B cell (primary cell): ENCODE data around the gene TFDP3. TPM values are rescaled to one million over a fixed set of nuclear protein-coding genes. Genes with fewer than 3 reads are reported as not detected.

Source experiments
- ATAC-seq: fragments of 200-7000 bp; cut with Tn5 transposase; one replicate; pipeline ENCODE4 v1.10.0; 2021; ENCODE audit warnings: low read depth, mild to moderate bottlenecking, moderate number of reproducible peaks, moderate library complexity
- CTCF ChIA-PET: fragments of 350-600 bp; sonication (Branson Sonifier 250); formaldehyde crosslinking; loops from one replicate; lab custom pipeline; 2021; ENCODE audit warnings: antibody characterized with exemption, inconsistent platforms; lab: Charles Lee
- POLR2A ChIA-PET: fragments of 350-600 bp; sonication (Branson Sonifier 250); formaldehyde crosslinking; loops from one replicate; lab custom pipeline; 2021; ENCODE audit warnings: antibody characterized with exemption; lab: Charles Lee
- DNase-seq: peaks from one replicate; pipeline ENCODE4 v3.0.0; 2013
- H2AFZ ChIP-seq: 2 replicates; pipeline ENCODE4 v1.6.1; 2012; ENCODE audit warnings: mild to moderate bottlenecking, low read depth, low read length; ENCODE audit not compliant: insufficient read depth, poor library complexity, severe bottlenecking
- H3K27ac ChIP-seq, 2 donors: 1 replicate in 1 of 2; 2 replicates in 1 of 2; pipeline ENCODE4 v1.5.1; 2012 to 2013; ENCODE audit warnings: low read length in 2 of 2, mild to moderate bottlenecking in 2 of 2, moderate library complexity in 1 of 2
- H3K27me3 ChIP-seq, 4 experiments: fragments of 200-600 bp in 1 of 4; sonication (generic) in 1 of 4; replicated peaks in 1 of 4; 1 replicate in 2 of 4; 2 replicates in 2 of 4; pipeline versions ENCODE4 v1.6.1 to v1.7.0; 2013 to 2016; ENCODE audit warnings: low read length in 3 of 4, mild to moderate bottlenecking in 2 of 4, mixed read lengths in 1 of 4, moderate library complexity in 1 of 4; ENCODE audit not compliant: insufficient read depth in 4 of 4, control insufficient read depth in 3 of 4; ENCODE audit errors: control extremely low read depth in 1 of 4
- H3K36me3 ChIP-seq, 2 experiments: replicated peaks in 1 of 2; 1 replicate in 1 of 2; 2 replicates in 1 of 2; pipeline versions ENCODE4 v1.6.1 to v1.7.1; 2013; ENCODE audit warnings: low read length in 1 of 2; ENCODE audit not compliant: insufficient read depth in 2 of 2, control insufficient read depth in 1 of 2; ENCODE audit errors: control extremely low read depth in 1 of 2, extremely low read depth in 1 of 2
- H3K4me1 ChIP-seq, 2 donors: fragments of 200-600 bp in 1 of 2; sonication (generic) in 1 of 2; 1 replicate in 1 of 2; 2 replicates in 1 of 2; pipeline versions ENCODE4 v1.5.1 to v1.6.1; 2013 to 2017; ENCODE audit warnings: low read length in 2 of 2; ENCODE audit not compliant: control insufficient read depth in 2 of 2, insufficient read depth in 2 of 2
- H3K4me2 ChIP-seq: replicated peaks from 2 replicates; pipeline ENCODE3; 2012; ENCODE audit warnings: mild to moderate bottlenecking, low read depth, low read length; ENCODE audit not compliant: poor library complexity, severe bottlenecking
- H3K4me3 ChIP-seq, 5 experiments: fragments of 200-600 bp in 1 of 5; sonication (generic) in 1 of 5; 1 replicate in 3 of 5; 2 replicates in 2 of 5; pipeline versions ENCODE4 v1.5.1 to v1.7.0; 2011 to 2016; ENCODE audit warnings: low read length in 4 of 5, mild to moderate bottlenecking in 4 of 5, low read depth in 2 of 5, control low read depth in 1 of 5, moderate library complexity in 1 of 5; ENCODE audit not compliant: insufficient read depth in 1 of 5; ENCODE audit errors: control extremely low read depth in 1 of 5, extremely low read depth in 1 of 5
- H3K79me2 ChIP-seq: fragments of 200-600 bp; sonication (generic); one replicate; pipeline ENCODE4 v1.6.0; 2016; ENCODE audit warnings: low read length; ENCODE audit not compliant: control insufficient read depth, insufficient read depth
- H3K9ac ChIP-seq: fragments of 200-600 bp; sonication (generic); 2 replicates; pipeline ENCODE4 v1.6.1; 2017; ENCODE audit warnings: mild to moderate bottlenecking, low read length, moderate library complexity
- H3K9me3 ChIP-seq, 3 donors: one replicate each; pipeline versions ENCODE4 v1.6.1 to v1.7.1; 2013; ENCODE audit warnings: low read length in 2 of 3; ENCODE audit not compliant: control insufficient read depth in 2 of 3, insufficient read depth in 1 of 3; ENCODE audit errors: control extremely low read depth in 1 of 3
- H4K20me1 ChIP-seq: 2 replicates; pipeline ENCODE4 v1.6.0; 2012; ENCODE audit warnings: mild to moderate bottlenecking, low read length; ENCODE audit not compliant: insufficient read depth, control insufficient read depth, poor library complexity, severe bottlenecking
- H3K27ac Mint-ChIP-seq: one replicate; pipeline ENCODE4 v1.8.0; 2021; ENCODE audit warnings: mixed read lengths
- H3K27me3 Mint-ChIP-seq: one replicate; pipeline ENCODE4 v1.8.0; 2021; ENCODE audit warnings: mixed read lengths
- H3K4me1 Mint-ChIP-seq: one replicate; pipeline ENCODE4 v1.8.0; 2021; ENCODE audit warnings: mixed read lengths
- H3K4me3 Mint-ChIP-seq: one replicate; pipeline ENCODE4 v1.8.0; 2021; ENCODE audit warnings: mixed read lengths
- H3K9me3 Mint-ChIP-seq: one replicate; pipeline ENCODE4 v1.8.0; 2022; ENCODE audit warnings: mixed read lengths; ENCODE audit not compliant: insufficient read depth
- EZH2 ChIP-seq: IDR thresholded peaks from 2 replicates; pipeline ENCODE4 v1.6.1; 2012; ENCODE audit warnings: borderline replicate concordance, low read depth, mild to moderate bottlenecking, moderate library complexity, low read length; ENCODE audit not compliant: insufficient read depth, poor library complexity, severe bottlenecking
- WGBS: methylation state at CpG from one replicate; pipeline ENCODE4 v1.1.5; 2013; ENCODE audit warnings: missing lambda C conversion rate; ENCODE audit not compliant: insufficient coverage; 5-methylcytosine and 5-hydroxymethylcytosine counted together
- intact Hi-C: fragments of 100-400 bp; cut with micrococcal nuclease; formaldehyde crosslinking; loops from one replicate; pipeline ENCODE4 v1.10.0; 2022
- polyA plus RNA-seq: library from polyadenylated mRNA; depleted of rRNA; stranded (reverse); fragments of >200 nt; gene quantifications from 2 replicates; pipeline ENCODE4 v1.2.3, GENCODE V29; 2012
- total RNA-seq, 2 donors: library from RNA; stranded (reverse); fragments of 120-200 nt in 1 of 2; gene quantifications; 1 replicate in 1 of 2; 2 replicates in 1 of 2; pipeline versions ENCODE4 v1.2.3 to v1.2.4, GENCODE V29; 2013 to 2022
- TF ChIP-seq, protein P1 (sequence below): fragments of 200-600 bp; IDR thresholded peaks from one replicate; pipeline ENCODE4 v1.8.0; 2022; ENCODE audit warnings: antibody characterized with exemption, mild to moderate bottlenecking

TFDP3 gene
- total and polyA plus RNA-seq, 2 donors (not counting 1 experiment from before 2014, with no cell fraction given): not detected

GRCh38 chrX:133185119-133185518 is 33.0 kb downstream of the TFDP3 start:
- TF ChIP-seq EZH2: no peak
- TF ChIP-seq, protein P1, sequence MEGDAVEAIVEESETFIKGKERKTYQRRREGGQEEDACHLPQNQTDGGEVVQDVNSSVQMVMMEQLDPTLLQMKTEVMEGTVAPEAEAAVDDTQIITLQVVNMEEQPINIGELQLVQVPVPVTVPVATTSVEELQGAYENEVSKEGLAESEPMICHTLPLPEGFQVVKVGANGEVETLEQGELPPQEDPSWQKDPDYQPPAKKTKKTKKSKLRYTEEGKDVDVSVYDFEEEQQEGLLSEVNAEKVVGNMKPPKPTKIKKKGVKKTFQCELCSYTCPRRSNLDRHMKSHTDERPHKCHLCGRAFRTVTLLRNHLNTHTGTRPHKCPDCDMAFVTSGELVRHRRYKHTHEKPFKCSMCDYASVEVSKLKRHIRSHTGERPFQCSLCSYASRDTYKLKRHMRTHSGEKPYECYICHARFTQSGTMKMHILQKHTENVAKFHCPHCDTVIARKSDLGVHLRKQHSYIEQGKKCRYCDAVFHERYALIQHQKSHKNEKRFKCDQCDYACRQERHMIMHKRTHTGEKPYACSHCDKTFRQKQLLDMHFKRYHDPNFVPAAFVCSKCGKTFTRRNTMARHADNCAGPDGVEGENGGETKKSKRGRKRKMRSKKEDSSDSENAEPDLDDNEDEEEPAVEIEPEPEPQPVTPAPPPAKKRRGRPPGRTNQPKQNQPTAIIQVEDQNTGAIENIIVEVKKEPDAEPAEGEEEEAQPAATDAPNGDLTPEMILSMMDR: no peak
- ChIA-PET CTCF (no interaction called here), POLR2A (no interaction called here)
- Histone ChIP-seq H3K79me2 (no peaks in the 10 kb centered on the region), H3K9ac (no peak overlapping the region), H3K4me1 (no peaks in the 10 kb centered on the region), H3K9me3 (no peaks in the 10 kb centered on the region), H3K36me3 (no peaks in the 10 kb centered on the region), H3K27me3 (no peaks in the 10 kb centered on the region), H3K4me2 (no peak overlapping the region), H2AFZ (no peak overlapping the region), H3K27ac (no peak overlapping the region), H3K4me3 (no peak overlapping the region), H4K20me1 (no peaks in the 10 kb centered on the region)
- H3K4me1 Mint-ChIP-seq: no peaks in the 10 kb centered on the region
- H3K4me3 Mint-ChIP-seq: no peak overlapping the region
- H3K9me3 Mint-ChIP-seq: no peaks in the 10 kb centered on the region
- DNase-seq: no peak
- intact Hi-C loops: no loop called here
- H3K27ac Mint-ChIP-seq: no peak overlapping the region
- ATAC-seq: no peak
- WGBS: no CpG with 5 or more reads among the region's 4 CpGs
- H3K27me3 Mint-ChIP-seq: no peaks in the 10 kb centered on the region

- Histone ChIP-seq H3K9ac (no peak overlapping the region), H2AFZ (no peak overlapping the region), H3K9me3 (no peaks in the 10 kb centered on the region), H3K27ac (no peak overlapping the region), H3K4me3 (no peak overlapping the region), H3K79me2 (no peaks in the 10 kb centered on the region), H3K36me3 (no peaks in the 10 kb centered on the region), H3K27me3 (no peaks in the 10 kb centered on the region), H4K20me1 (no peaks in the 10 kb centered on the region), H3K4me2 (no peak overlapping the region), H3K4me1 (no peaks in the 10 kb centered on the region)
- intact Hi-C loops: no loop called here
- TF ChIP-seq EZH2: no peak
- TF ChIP-seq, protein P1: no peak
- WGBS: no CpG with 5 or more reads among the region's 2 CpGs
- CTCF ChIA-PET: no interaction called here
- Mint-ChIP-seq H3K9me3 (no peaks in the 10 kb centered on the region), H3K4me1 (no peaks in the 10 kb centered on the region), H3K27ac (no peak overlapping the region), H3K4me3 (no peak overlapping the region), H3K27me3 (no peaks in the 10 kb centered on the region)
- ATAC-seq (no peak), DNase-seq (no peak)
- POLR2A ChIA-PET: no interaction called here
These were observed 34.3 kb downstream of the TFDP3 start for GRCh38 chrX:133183806-133184205.
